ENCODE results near the gene MTUS2.

- no peak for TF ChIP-seq CTCF (IDR thresholded peaks at IDR 0.05 in 2 of 3, conservative IDR thresholded peaks at IDR 0.05 in 1 of 3; ENCODE audit: control insufficient read depth in 2 of 3, extremely low read depth in 1 of 3, insufficient read depth in 1 of 3, low read depth in 3 of 3, low read length in 3 of 3)
- no peak for TF ChIP-seq TAF1 (IDR thresholded peaks at IDR 0.05; ENCODE audit: borderline replicate concordance, low read depth, low read length)
- no peak for TF ChIP-seq HCFC1 (IDR thresholded peaks at IDR 0.05; ENCODE audit: low read length)
- TF ChIP-seq POLR2AphosphoS5 (IDR thresholded peaks at IDR 0.05; ENCODE audit: low read length): no peak
- TF ChIP-seq POLR2A (IDR thresholded peaks at IDR 0.05; ENCODE audit: low read depth, low read length): no peak
- TF ChIP-seq TBL1XR1 (IDR thresholded peaks at IDR 0.05; ENCODE audit: low read depth, low read length): no peak
- no peak for TF ChIP-seq SP1 (IDR thresholded peaks at IDR 0.05; ENCODE audit: low read depth, low read length)
- TF ChIP-seq NBN (IDR thresholded peaks at IDR 0.05): no peak
- no peak for TF ChIP-seq SUZ12 (IDR thresholded peaks at IDR 0.05; ENCODE audit: unreplicated experiment)
- no peak for TF ChIP-seq MXI1 (IDR thresholded peaks at IDR 0.05; ENCODE audit: low read depth, low read length)
- TF ChIP-seq STAT3 (IDR thresholded peaks at IDR 0.05; ENCODE audit: low read depth, low read length): no peak
- TF ChIP-seq CBX3 (IDR thresholded peaks at IDR 0.05; ENCODE audit: borderline replicate concordance, low read depth): no peak
- TF ChIP-seq MEF2A (IDR thresholded peaks at IDR 0.05; ENCODE audit: insufficient read depth, low read depth, low read length): no peak
- TF ChIP-seq PAX5 (IDR thresholded peaks at IDR 0.05; ENCODE audit: borderline replicate concordance, low read depth, low read length): no peak
Observed at GRCh38 chr13:28865951-28866350, 45.8 kb downstream of the MTUS2 start.
